ENCODE results near the gene SKA2. TPM values are rescaled to one million over a fixed set of nuclear protein-coding genes. Genes with fewer than 3 reads are reported as not detected.

The SKA2 gene
- total and polyA plus RNA-seq, 12 donors, result 11.7 to 45.8 (median 24.5) TPM

GRCh38 chr17:59174671-59175070 is 19.7 kb upstream of the SKA2 start:
- Histone ChIP-seq H3K4me3 (no peak overlapping the region), H3K27me3 (no peaks in the 10 kb centered on the region), H3K4me1 (replicated peaks in 1 of 2) (no peaks in the 10 kb centered on the region), H3K36me3 (replicated peaks in 1 of 2) (no peaks in the 10 kb centered on the region), H3K27ac (no peak overlapping the region), H3K9me3 (replicated peaks in 1 of 3) (no peaks in the 10 kb centered on the region)
- DNase-seq, result no peak
- 92 to 100% (median 97%) methylated on average over 11 of the region's 11 CpGs for WGBS, 4 donors
- TF ChIP-seq CTCF (IDR thresholded peaks at IDR 0.05), result no peak
- TF ChIP-seq POLR2A (IDR thresholded peaks at IDR 0.05), result no peak
- intact Hi-C loops (cut with DNase I), result no loop called here

GRCh38 chr17:59172436-59173004 is 17.5 kb upstream of the SKA2 start:
- Histone ChIP-seq H3K9me3 (replicated peaks in 1 of 3) (no peaks in the 10 kb centered on the region), H3K27ac (no peak overlapping the region), H3K4me3 (no peak overlapping the region), H3K36me3 (replicated peaks in 1 of 2) (no peaks in the 10 kb centered on the region), H3K4me1 (replicated peaks in 1 of 2) (no peaks in the 10 kb centered on the region), H3K27me3 (no peaks in the 10 kb centered on the region)
- 92 to 99% (median 97%) methylated on average over 13 to 33 of the region's 33 CpGs for WGBS, 4 donors
- no peak for TF ChIP-seq CTCF (IDR thresholded peaks at IDR 0.05)
- TF ChIP-seq POLR2A (IDR thresholded peaks at IDR 0.05), result no peak
- intact Hi-C loops (cut with DNase I), result no loop called here
- no peak for DNase-seq

- Histone ChIP-seq H3K36me3 (replicated peaks in 1 of 2) (no peaks in the 10 kb centered on the region), H3K4me1 (replicated peaks in 1 of 2) (no peaks in the 10 kb centered on the region), H3K9me3 (replicated peaks in 1 of 3) (no peaks in the 10 kb centered on the region), H3K27me3 (no peaks in the 10 kb centered on the region), H3K27ac (no peak overlapping the region), H3K4me3 (no peak overlapping the region)
- intact Hi-C loops (cut with DNase I), result no loop called here
- WGBS, 4 donors, result 77 to 93% (median 82%) methylated on average over 2 of the region's 2 CpGs
- DNase-seq, result no peak
- TF ChIP-seq POLR2A (IDR thresholded peaks at IDR 0.05) (no peak), CTCF (IDR thresholded peaks at IDR 0.05) (no peak)
These were observed 12.6 kb upstream of the SKA2 start for GRCh38 chr17:59167571-59168001.

GRCh38 chr17:59165933-59166342 is 11.0 kb upstream of the SKA2 start:
- 42 to 71% (median 64%) methylated on average over 2 of the region's 2 CpGs for WGBS, 4 donors
- Histone ChIP-seq H3K36me3 (replicated peaks in 1 of 2) (no peaks in the 10 kb centered on the region), H3K27me3 (no peaks in the 10 kb centered on the region), H3K4me1 (replicated peaks in 1 of 2) (no peaks in the 10 kb centered on the region), H3K4me3 (no peak overlapping the region), H3K27ac (no peak overlapping the region), H3K9me3 (replicated peaks in 1 of 3) (no peaks in the 10 kb centered on the region)
- peak in 5 of 7 donors; percentile 30 to 53 (median 39) for DNase-seq
- TF ChIP-seq CTCF (IDR thresholded peaks at IDR 0.05) (peak; percentile 32 to 52 (median 38)), POLR2A (IDR thresholded peaks at IDR 0.05) (no peak)
- intact Hi-C loops (cut with DNase I), result no loop called here

Measured in adrenal gland (tissue), 12 donors.